ENCODE measurements around the gene BANF1.

GRCh38 chr11:65962141-65962564, 40.1 kb upstream of the BANF1 start:
- TF ChIP-seq EZH2 (IDR thresholded peaks at IDR 0.05; ENCODE audit: insufficient read depth, low read length) (no peak), CTCF (IDR thresholded peaks at IDR 0.05; ENCODE audit: insufficient read depth, low read depth, low read length) (no peak)

Data from astrocyte (in vitro differentiated cells and primary cell).